ENCODE measurements around the gene PSMD13.

PSMD13 gene

GRCh38 chr11:293852-294661 lies 57.3 kb downstream of the PSMD13 start:
- H3K4me1 ChIP-seq (ENCODE audit: insufficient read depth, insufficient read length) = peaks cover 38% of the 10 kb centered on the region
- no peak overlapping the region for H3K9ac ChIP-seq (ENCODE audit: insufficient read length, low read depth)
- no peaks in the 10 kb centered on the region for H3K9me3 ChIP-seq (ENCODE audit: insufficient read depth, low read length)
- H3K36me3 ChIP-seq (ENCODE audit: insufficient read depth, insufficient read length, low read length) = peaks cover 59% of the 10 kb centered on the region
- H3K27me3 ChIP-seq (ENCODE audit: insufficient read depth, insufficient read length) = no peaks in the 10 kb centered on the region
- no peak for TF ChIP-seq SUZ12 (IDR thresholded peaks at IDR 0.05; ENCODE audit: extremely low read depth, insufficient read depth, insufficient read length)
- TF ChIP-seq ZNF274 (IDR thresholded peaks at IDR 0.05; ENCODE audit: low read depth, low read length) = no peak
- TF ChIP-seq YY1 (IDR thresholded peaks at IDR 0.05; ENCODE audit: insufficient read depth, insufficient read length) = no peak
- no peak overlapping the region for H3K4me3 ChIP-seq (ENCODE audit: insufficient read length, low read depth)
- no peak for DNase-seq (ENCODE audit: low read depth, low spot score)

GRCh38 chr11:294780-295179 lies 58.0 kb downstream of the PSMD13 start:
- H3K36me3 ChIP-seq (ENCODE audit: insufficient read depth, insufficient read length, low read length) = peaks cover 58% of the 10 kb centered on the region
- H3K9me3 ChIP-seq (ENCODE audit: insufficient read depth, low read length) = no peaks in the 10 kb centered on the region
- H3K9ac ChIP-seq (ENCODE audit: insufficient read length, low read depth) = no peak overlapping the region
- H3K4me3 ChIP-seq (ENCODE audit: insufficient read length, low read depth) = no peak overlapping the region
- TF ChIP-seq ZNF274 (IDR thresholded peaks at IDR 0.05; ENCODE audit: low read depth, low read length) = no peak
- no peak for TF ChIP-seq SUZ12 (IDR thresholded peaks at IDR 0.05; ENCODE audit: extremely low read depth, insufficient read depth, insufficient read length)
- no peak for TF ChIP-seq YY1 (IDR thresholded peaks at IDR 0.05; ENCODE audit: insufficient read depth, insufficient read length)
- peaks cover 40% of the 10 kb centered on the region for H3K4me1 ChIP-seq (ENCODE audit: insufficient read depth, insufficient read length)
- H3K27me3 ChIP-seq (ENCODE audit: insufficient read depth, insufficient read length) = no peaks in the 10 kb centered on the region
- DNase-seq (ENCODE audit: low read depth, low spot score) = no peak

- no peaks in the 10 kb centered on the region for H3K9me3 ChIP-seq (ENCODE audit: insufficient read depth, low read length)
- no peaks in the 10 kb centered on the region for H3K27me3 ChIP-seq (ENCODE audit: insufficient read depth, insufficient read length)
- no peak overlapping the region for H3K9ac ChIP-seq (ENCODE audit: insufficient read length, low read depth)
- TF ChIP-seq SUZ12 (IDR thresholded peaks at IDR 0.05; ENCODE audit: extremely low read depth, insufficient read depth, insufficient read length) (no peak), ZNF274 (IDR thresholded peaks at IDR 0.05; ENCODE audit: low read depth, low read length) (no peak), YY1 (IDR thresholded peaks at IDR 0.05; ENCODE audit: insufficient read depth, insufficient read length) (no peak)
- peaks cover 34% of the 10 kb centered on the region for H3K4me1 ChIP-seq (ENCODE audit: insufficient read depth, insufficient read length)
- DNase-seq (ENCODE audit: low read depth, low spot score) = no peak
- peaks cover 51% of the 10 kb centered on the region for H3K36me3 ChIP-seq (ENCODE audit: insufficient read depth, insufficient read length, low read length)
- H3K4me3 ChIP-seq (ENCODE audit: insufficient read length, low read depth) = no peak overlapping the region
Observed at GRCh38 chr11:295351-296170, 58.8 kb downstream of the PSMD13 start.

- Histone ChIP-seq H3K9me3 (ENCODE audit: insufficient read depth, low read length) (no peaks in the 10 kb centered on the region), H3K4me3 (ENCODE audit: insufficient read length, low read depth) (no peak overlapping the region), H3K4me1 (ENCODE audit: insufficient read depth, insufficient read length) (peaks cover 32% of the 10 kb centered on the region), H3K36me3 (ENCODE audit: insufficient read depth, insufficient read length, low read length) (peaks cover 46% of the 10 kb centered on the region), H3K9ac (ENCODE audit: insufficient read length, low read depth) (no peak overlapping the region), H3K27me3 (ENCODE audit: insufficient read depth, insufficient read length) (no peaks in the 10 kb centered on the region)
- DNase-seq (ENCODE audit: low read depth, low spot score) = no peak
- TF ChIP-seq ZNF274 (IDR thresholded peaks at IDR 0.05; ENCODE audit: low read depth, low read length) (no peak), YY1 (IDR thresholded peaks at IDR 0.05; ENCODE audit: insufficient read depth, insufficient read length) (no peak), SUZ12 (IDR thresholded peaks at IDR 0.05; ENCODE audit: extremely low read depth, insufficient read depth, insufficient read length) (no peak)
Observed at GRCh38 chr11:296171-297050, 59.6 kb downstream of the PSMD13 start.

- Histone ChIP-seq H3K4me1 (ENCODE audit: insufficient read depth, insufficient read length) (peaks cover 27% of the 10 kb centered on the region), H3K36me3 (ENCODE audit: insufficient read depth, insufficient read length, low read length) (peaks cover 42% of the 10 kb centered on the region), H3K9me3 (ENCODE audit: insufficient read depth, low read length) (no peaks in the 10 kb centered on the region), H3K4me3 (ENCODE audit: insufficient read length, low read depth) (no peak overlapping the region), H3K9ac (ENCODE audit: insufficient read length, low read depth) (peak overlapping the region; percentile 50), H3K27me3 (ENCODE audit: insufficient read depth, insufficient read length) (no peaks in the 10 kb centered on the region)
- no peak for DNase-seq (ENCODE audit: low read depth, low spot score)
- TF ChIP-seq ZNF274 (IDR thresholded peaks at IDR 0.05; ENCODE audit: low read depth, low read length) (no peak), YY1 (IDR thresholded peaks at IDR 0.05; ENCODE audit: insufficient read depth, insufficient read length) (no peak), SUZ12 (IDR thresholded peaks at IDR 0.05; ENCODE audit: extremely low read depth, insufficient read depth, insufficient read length) (no peak)
Observed at GRCh38 chr11:297051-297585, 60.3 kb downstream of the PSMD13 start.

GRCh38 chr11:297586-298405 lies 61.0 kb downstream of the PSMD13 start:
- Histone ChIP-seq H3K4me1 (ENCODE audit: insufficient read depth, insufficient read length) (peaks cover 27% of the 10 kb centered on the region), H3K4me3 (ENCODE audit: insufficient read length, low read depth) (no peak overlapping the region), H3K36me3 (ENCODE audit: insufficient read depth, insufficient read length, low read length) (peaks cover 35% of the 10 kb centered on the region), H3K27me3 (ENCODE audit: insufficient read depth, insufficient read length) (no peaks in the 10 kb centered on the region), H3K9me3 (ENCODE audit: insufficient read depth, low read length) (no peaks in the 10 kb centered on the region), H3K9ac (ENCODE audit: insufficient read length, low read depth) (peak overlapping the region; percentile 50)
- TF ChIP-seq ZNF274 (IDR thresholded peaks at IDR 0.05; ENCODE audit: low read depth, low read length) (no peak), YY1 (IDR thresholded peaks at IDR 0.05; ENCODE audit: insufficient read depth, insufficient read length) (no peak), SUZ12 (IDR thresholded peaks at IDR 0.05; ENCODE audit: extremely low read depth, insufficient read depth, insufficient read length) (no peak)
- DNase-seq (ENCODE audit: low read depth, low spot score) = no peak

Measured in NT2/D1 (cell line).